ENCODE results near the gene DOK4.
A peak's percentile ranks its signal among the peaks of the same experiment; 100 is the strongest.

The DOK4 gene

GRCh38 chr16:57478396-57479204 lies 7.7 kb downstream of the DOK4 start:
- DNase-seq (ENCODE audit: low read depth, low spot score), result no peak

- peak; percentile 31 for DNase-seq (ENCODE audit: low read depth, low spot score)
These were observed 8.6 kb downstream of the DOK4 start for GRCh38 chr16:57477531-57478202.

GRCh38 chr16:57476546-57477410 lies 9.5 kb downstream of the DOK4 start:
- DNase-seq (ENCODE audit: low read depth, low spot score), result peak; percentile 24

- DNase-seq (ENCODE audit: low read depth, low spot score), result peak; percentile 91
These were observed 10.5 kb downstream of the DOK4 start for GRCh38 chr16:57475711-57476339.

- DNase-seq (ENCODE audit: low read depth, low spot score), result no peak
These were observed 11.3 kb downstream of the DOK4 start for GRCh38 chr16:57474671-57475661.

GRCh38 chr16:57473906-57474305 lies 12.4 kb downstream of the DOK4 start:
- no peak for DNase-seq (ENCODE audit: low read depth, low spot score)

- DNase-seq (ENCODE audit: low read depth, low spot score), result no peak
These were observed 13.0 kb downstream of the DOK4 start for GRCh38 chr16:57473176-57473840.

- peak; percentile 81 for DNase-seq (ENCODE audit: low read depth, low spot score)
These were observed 13.6 kb downstream of the DOK4 start for GRCh38 chr16:57472665-57473060.

GRCh38 chr16:57471852-57472664 lies 14.2 kb downstream of the DOK4 start:
- DNase-seq (ENCODE audit: low read depth, low spot score), result peak; percentile 35

- DNase-seq (ENCODE audit: low read depth, low spot score), result no peak
These were observed 15.1 kb downstream of the DOK4 start for GRCh38 chr16:57471209-57471608.

- DNase-seq (ENCODE audit: low read depth, low spot score), result no peak
These were observed 15.6 kb downstream of the DOK4 start for GRCh38 chr16:57470711-57471110.

GRCh38 chr16:57469917-57470470 lies 16.3 kb downstream of the DOK4 start:
- no peak for DNase-seq (ENCODE audit: low read depth, low spot score)

- DNase-seq (ENCODE audit: low read depth, low spot score), result no peak
These were observed 17.2 kb downstream of the DOK4 start for GRCh38 chr16:57469046-57469445.

- DNase-seq (ENCODE audit: low read depth, low spot score), result no peak
These were observed 17.9 kb downstream of the DOK4 start for GRCh38 chr16:57468346-57468745.

GRCh38 chr16:57464523-57464922 lies 21.8 kb downstream of the DOK4 start:
- no peak for DNase-seq (ENCODE audit: low read depth, low spot score)

GRCh38 chr16:57462978-57463362 lies 23.3 kb downstream of the DOK4 start:
- DNase-seq (ENCODE audit: low read depth, low spot score), result no peak

- peak; percentile 92 for DNase-seq (ENCODE audit: low read depth, low spot score)
These were observed 23.9 kb downstream of the DOK4 start, which contains the start of gene POLR2C for GRCh38 chr16:57462209-57462977. Gene POLR2C, plus strand, starts transcription at chr16:57462679. Its CDS starts 46 bp downstream, at chr16:57462725.

- DNase-seq (ENCODE audit: low read depth, low spot score), result no peak
These were observed 34.3 kb downstream of the DOK4 start for GRCh38 chr16:57452021-57452420.
